Superior temporal gyrus (tissue), 1 donor: Measurements from ENCODE around the gene MED22.

ENCODE experiments used
- DNase-seq: peaks from one replicate; pipeline ENCODE4 v3.0.0-alpha.2; 2016; ENCODE audit errors: extremely low spot score

The MED22 gene

DNA sequence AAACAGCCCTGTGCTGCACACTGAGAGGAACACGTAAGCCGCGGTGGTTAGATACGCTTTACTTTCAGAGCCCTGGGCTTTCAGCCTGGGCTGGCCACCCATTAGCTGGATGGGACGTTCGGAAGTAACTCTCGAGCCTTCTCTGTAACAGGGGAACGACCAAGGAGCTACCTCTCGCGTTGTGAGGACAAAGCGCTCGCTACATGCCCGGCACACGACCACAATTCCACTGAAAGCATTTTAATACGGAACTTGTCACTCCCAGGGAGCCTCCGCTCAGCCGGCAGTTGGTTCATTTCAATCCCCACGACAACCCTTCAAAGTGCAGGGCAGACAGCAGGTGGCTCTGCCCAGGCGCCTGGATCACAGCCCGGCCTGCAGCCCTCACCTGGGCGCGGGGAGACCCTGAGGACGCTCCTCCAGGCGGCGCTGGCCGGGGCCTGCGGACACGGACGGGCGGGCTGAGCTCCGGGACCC lies 8.0 kb upstream of the MED22 start:
- DNase-seq = no peak

DNA sequence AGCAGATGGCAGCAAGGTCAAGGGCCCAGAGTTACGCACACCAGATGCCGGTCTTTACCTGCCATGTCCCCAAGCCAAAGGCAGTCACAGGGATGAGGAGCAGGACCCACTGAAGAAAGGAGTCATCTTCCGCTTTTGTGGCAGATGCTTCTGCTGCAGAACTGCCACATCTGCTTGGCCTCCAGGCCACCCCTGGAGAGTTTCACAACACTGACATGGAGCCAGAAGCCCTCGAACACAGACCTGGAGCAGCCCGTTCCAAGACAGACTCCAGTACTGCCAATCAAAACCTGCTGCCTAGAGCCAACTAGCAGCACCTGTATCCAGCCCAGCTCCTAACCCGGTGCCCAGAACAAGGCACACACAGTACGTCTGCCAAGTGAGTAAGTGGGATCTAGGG lies 6.8 kb upstream of the MED22 start:
- no peak for DNase-seq

- DNase-seq = no peak
Measured at GRCh38 chr9:133353548-133353947, 5.6 kb upstream of the MED22 start.

DNA sequence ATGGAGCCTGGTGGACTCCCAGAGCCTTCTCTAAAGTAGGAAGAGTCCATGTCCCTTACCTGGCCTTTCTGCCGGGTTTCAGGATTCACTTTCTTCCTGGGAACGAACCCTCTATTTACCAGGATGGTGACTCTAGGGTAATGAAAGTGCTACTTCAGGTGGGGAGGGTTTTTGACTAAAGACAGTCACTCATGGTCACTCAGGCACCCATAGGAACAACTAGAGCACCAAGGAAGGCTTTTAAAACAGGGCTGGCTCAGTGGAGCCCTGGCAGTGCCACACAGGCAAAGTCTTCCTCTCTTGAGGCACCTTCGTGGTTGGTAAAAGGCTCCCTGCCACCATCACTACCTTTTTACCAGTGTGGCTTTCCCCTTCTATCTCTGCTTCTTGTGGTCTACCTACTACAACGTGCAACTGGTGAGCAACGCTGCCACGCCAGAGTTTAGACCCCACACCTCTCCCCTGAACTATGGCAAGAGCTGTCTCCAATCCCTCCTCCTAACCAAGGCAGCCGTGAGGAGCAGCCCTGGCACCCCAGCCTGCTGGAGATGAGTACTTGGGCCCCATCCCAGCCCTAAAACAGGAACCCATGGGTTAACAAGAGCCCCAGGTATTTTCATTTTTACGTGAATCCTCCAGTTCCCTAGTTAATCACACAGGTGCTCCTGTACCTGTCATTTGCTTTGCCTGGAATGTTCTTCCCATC lies 4.9 kb upstream of the MED22 start:
- DNase-seq = no peak

- no peak for DNase-seq
Measured at GRCh38 chr9:133351908-133352634, 4.1 kb upstream of the MED22 start.

- no peak for DNase-seq
Measured at GRCh38 chr9:133351526-133351907, 3.6 kb upstream of the MED22 start.

- DNase-seq = no peak
Measured at GRCh38 chr9:133349965-133350616, 2.2 kb upstream of the MED22 start.

DNA sequence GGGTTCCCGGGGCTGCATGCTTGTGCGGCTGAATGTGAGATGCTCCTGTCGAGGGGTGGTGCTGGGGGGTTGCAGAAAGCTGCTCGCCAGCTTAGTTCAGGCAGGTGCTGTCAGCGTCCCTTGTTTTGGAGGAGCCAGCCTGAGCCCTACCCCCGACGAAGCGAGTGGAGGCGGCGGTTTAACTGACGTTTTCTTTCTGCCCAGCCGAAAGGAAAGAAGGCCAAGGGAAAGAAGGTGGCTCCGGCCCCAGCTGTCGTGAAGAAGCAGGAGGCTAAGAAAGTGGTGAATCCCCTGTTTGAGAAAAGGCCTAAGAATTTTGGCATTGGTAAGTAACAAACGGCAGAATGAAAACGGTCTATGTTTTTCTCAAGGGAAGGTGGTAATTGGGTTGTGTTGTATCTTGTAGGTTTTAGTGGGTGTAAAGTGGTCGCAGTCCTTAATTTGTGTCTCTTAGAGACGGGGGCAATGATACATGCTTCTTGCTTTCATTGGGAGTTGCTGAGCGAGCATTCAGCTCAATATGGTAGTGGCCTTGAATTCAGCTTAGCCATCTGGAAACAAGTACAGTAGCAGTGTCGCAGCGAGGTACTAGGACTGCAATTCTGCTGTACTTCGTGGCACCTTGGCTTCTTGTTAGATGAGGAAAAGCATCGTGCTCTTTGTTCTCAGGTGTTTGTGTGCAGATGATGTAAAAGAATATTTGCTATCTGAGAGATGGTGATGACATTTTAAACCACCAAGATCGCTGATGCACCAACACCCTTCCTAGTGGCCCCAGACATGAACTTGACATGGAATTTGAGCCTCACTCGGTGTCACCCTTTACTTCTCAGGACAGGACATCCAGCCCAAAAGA lies 1.0 kb upstream of the MED22 start:
- DNase-seq = no peak

- no peak for DNase-seq
Measured at GRCh38 chr9:133347515-133347984, 381 bp downstream of the MED22 start.

DNA sequence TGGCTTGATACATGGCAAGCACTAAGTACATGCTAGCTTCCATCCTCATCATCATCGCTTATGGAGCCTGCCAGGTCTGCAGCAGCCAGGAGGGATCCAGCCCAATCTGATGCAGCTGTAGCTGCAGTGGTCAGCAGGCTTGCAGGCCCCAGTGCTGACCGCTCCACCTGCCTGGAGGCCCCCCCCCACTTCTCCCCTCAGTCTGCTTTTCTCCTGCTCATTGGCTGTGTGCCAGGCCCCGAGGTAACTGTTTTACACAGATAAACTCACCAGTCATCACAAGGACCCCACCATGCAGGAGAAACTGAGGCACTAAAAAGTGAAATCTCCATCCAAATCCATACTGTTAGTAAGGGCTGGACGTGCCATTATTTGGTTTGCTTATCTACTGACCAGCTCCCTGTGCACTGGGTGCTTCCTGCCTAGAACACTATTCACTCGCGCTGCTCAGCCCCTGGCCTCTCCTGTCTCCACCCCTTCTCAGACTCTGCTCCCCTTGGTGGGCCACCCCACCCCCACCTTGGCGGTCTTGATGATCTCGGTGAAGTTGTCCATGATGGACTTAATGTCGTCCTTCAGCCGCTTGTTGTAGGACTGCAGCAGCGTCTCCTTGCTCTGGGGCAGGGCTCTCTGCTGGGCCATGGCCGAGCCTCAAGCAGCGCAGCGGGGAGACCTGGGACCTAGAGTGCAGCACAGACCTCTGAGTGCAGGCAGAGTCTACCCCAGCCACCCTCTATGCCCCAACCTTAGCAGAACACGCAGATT lies 1.7 kb downstream of the MED22 start:
- no peak for DNase-seq

DNA sequence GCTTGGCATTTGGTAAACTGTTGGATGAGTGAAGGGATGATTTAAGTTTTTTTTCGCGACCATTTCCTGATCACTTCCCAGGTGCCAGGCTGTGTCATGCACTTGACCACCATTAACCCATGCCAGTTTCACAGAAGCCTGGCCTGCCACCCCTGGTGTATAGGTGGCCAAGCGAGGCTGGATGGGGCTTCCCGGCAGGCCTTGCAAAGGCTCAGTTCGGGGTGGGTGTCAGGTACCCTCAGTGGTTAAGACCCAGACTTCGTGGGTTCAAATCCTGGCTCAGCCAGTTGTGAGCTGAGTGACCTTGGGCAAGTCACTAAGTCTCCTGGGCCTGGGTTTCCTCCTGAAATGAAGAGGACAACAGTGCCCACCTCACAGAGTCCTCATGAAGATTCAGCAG lies 2.3 kb downstream of the MED22 start:
- no peak for DNase-seq

DNA sequence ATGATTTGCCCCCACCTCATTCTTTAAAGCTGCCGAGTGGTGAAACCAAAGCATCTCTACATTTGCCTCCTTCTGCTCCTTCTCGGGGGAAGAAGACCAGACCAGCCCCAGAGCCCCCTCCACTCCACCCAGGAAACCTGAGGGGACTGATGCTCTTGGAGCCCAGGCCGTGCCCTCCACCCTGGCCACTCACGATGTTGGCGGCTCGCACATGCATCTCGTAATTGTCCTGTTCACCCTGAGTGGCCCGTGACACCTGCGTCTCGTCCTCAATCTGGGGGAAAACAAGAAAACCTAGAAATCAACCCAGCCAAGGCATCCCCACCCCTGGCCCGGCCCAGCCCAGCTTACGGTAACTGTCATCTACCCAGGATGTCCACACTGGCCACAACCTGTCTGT lies 3.0 kb downstream of the MED22 start:
- DNase-seq = no peak

GRCh38 chr9:133344071-133344470 lies 3.9 kb downstream of the MED22 start:
- no peak for DNase-seq

DNA sequence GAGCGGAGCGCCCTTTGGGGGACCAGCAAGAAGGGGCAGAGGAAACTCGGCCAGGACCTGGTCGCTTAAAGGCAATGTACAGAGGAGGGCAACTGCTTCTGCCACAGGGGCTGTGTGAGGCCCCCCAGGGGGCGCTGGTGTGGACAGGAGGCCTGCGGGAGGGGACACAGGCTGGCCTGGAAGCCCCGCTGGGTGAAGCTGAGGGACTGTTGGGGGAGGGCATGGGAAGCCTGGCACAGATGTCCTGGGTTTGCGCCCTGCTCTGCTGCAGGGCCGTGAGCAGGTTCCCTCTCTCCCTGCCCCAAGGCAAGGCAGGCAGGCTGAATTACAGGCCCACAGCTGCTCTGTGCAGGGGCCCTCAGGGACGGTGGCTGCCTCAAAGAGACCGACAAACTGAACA lies 5.4 kb downstream of the MED22 start:
- DNase-seq = no peak

GRCh38 chr9:133342069-133342406 lies 5.9 kb downstream of the MED22 start:
- no peak for DNase-seq

GRCh38 chr9:133341369-133342068 lies 6.4 kb downstream of the MED22 start:
- DNase-seq = no peak

GRCh38 chr9:133340916-133341315 lies 7.0 kb downstream of the MED22 start:
- no peak for DNase-seq

GRCh38 chr9:133340256-133340655 lies 7.7 kb downstream of the MED22 start:
- no peak for DNase-seq

DNA sequence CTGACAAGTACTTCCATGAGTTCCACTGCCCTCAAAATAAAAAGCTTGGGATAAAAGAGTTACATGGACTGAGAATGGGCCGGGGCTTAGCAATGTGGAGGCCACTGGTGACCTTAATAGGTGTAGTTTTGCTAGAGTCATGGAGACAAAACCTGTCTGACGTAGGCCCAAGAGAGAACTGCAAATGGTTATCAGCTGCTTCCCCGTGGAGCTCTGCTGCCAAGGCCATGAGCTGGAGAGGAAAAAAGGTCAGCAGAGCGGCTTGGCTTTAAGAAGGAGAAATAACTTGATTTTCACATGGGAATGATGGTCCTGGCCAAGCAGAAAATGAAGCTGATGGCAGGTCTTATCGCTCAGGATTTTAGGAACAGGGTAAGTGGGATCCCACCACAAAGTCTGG lies 8.3 kb downstream of the MED22 start:
- DNase-seq = no peak
